Aortic smooth muscle cell (primary cell): ENCODE results near the gene ABI2. TPM values are rescaled to one million over a fixed set of nuclear protein-coding genes. Genes with fewer than 3 reads are reported as not detected.

ENCODE experiments used
- total RNA-seq: library from RNA; depleted of rRNA; stranded (reverse); fragments of >200 nt; gene quantifications from 2 replicates; pipeline ENCODE4 v1.2.3, GENCODE V29; 2014

ABI2 gene
- 30.0 and 30.1 TPM in 2 replicates for total RNA-seq

DNA sequence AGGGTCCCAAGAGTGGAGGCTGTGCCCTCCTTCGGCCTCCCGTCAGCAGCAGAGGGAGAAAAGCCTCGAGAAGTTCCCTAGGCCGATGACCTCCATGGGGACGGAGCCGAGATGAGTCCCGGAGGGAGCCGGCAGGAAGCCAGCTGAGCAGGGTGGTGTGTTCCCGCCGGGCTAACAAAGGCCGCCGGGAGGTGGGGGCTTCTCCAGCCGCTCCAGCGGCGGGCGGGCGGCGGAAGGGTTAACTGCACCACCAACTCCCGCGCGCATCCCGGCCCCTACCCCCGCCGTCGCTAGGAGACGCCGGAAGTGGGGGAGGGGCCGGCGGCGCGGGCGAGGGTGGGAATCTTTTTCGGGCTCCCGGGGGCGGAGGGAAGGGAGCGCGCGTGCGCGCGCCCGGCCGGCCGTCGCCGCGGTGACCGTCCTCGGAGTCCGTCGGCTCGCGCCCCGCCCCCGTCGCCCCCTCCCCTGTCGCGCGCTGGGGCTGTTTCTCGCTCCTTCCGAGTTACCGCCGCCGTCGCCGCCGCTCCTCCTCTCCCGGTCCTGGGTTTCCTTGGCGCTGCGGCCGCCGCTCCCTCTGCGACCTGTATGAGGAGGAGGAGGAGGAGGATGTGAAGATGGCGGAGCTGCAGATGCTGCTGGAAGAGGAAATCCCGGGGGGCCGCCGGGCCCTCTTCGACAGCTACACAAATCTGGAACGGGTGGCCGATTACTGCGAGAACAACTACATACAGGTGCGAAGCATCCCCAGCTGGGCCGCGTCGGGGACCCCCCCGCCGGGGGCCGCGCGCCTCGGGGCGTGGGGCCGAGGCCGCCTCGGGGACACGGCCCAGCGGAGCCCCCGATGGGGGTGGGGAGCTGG, at the start of gene ABI2:
Gene ABI2, plus strand, starts transcription at position 494 of the 859 bp plus-strand sequence. Its CDS starts 121 bp downstream, at position 615.

Other genes starting within 250 kb of the ABI2 start
- gene CYP20A1, start 89.4 kb upstream of the ABI2 start, total RNA-seq: 32.3 and 35.0 TPM in 2 replicates
- gene RAPH1, start 206.9 kb downstream of the ABI2 start, total RNA-seq: 15.9 and 19.4 TPM in 2 replicates